IMR-90 (cell line): ENCODE data around the gene PLD1. TPM values are rescaled to one million over a fixed set of nuclear protein-coding genes. Genes with fewer than 3 reads are reported as not detected.

Experiments
- ATAC-seq: fragments of 200-7000 bp; cut with Tn5 transposase; 2 replicates; pipeline ENCODE4 v1.9.1; 2020; ENCODE audit warnings: low read depth, mild to moderate bottlenecking, moderate library complexity
- BruUV-seq: library from RNA; stranded (reverse); fragments of 400-500 nt; replicated peaks from 2 replicates; lab custom pipeline; 2021; lab: Mats Ljungman, UMichigan
- CTCF ChIA-PET: fragments of 300-600 bp; formaldehyde crosslinking; extraction: SDS; loops from one replicate; lab custom pipeline; 2021; ENCODE audit warnings: antibody characterized with exemption; lab: Yijun Ruan, JAX
- POLR2A ChIA-PET: fragments of 300-600 bp; sonication (Branson Sonifier 250); formaldehyde crosslinking; loops from one replicate; lab custom pipeline; 2022; ENCODE audit warnings: antibody characterized with exemption; ENCODE audit not compliant: unreplicated experiment; lab: Charles Lee
- DNase-seq: peaks from one replicate; pipeline ENCODE4 v3.0.0; 2013
- H2AFZ ChIP-seq: replicated peaks from 2 replicates; pipeline ENCODE3; 2013; ENCODE audit warnings: low read length, mild to moderate bottlenecking; ENCODE audit not compliant: poor library complexity
- H2AK5ac ChIP-seq: 2 replicates; pipeline ENCODE4 v1.6.1; 2013; ENCODE audit warnings: low read depth, low read length, inconsistent platforms
- H2AK9ac ChIP-seq: replicated peaks from 2 replicates; pipeline ENCODE3; 2013; ENCODE audit warnings: mild to moderate bottlenecking, low read depth, low read length, moderate library complexity; ENCODE audit not compliant: poor library complexity
- H2BK120ac ChIP-seq: 2 replicates; pipeline ENCODE4 v1.6.1; 2013; ENCODE audit warnings: low read depth, low read length, inconsistent platforms
- H2BK15ac ChIP-seq: 3 replicates; pipeline ENCODE4 v1.6.1; 2013; ENCODE audit warnings: low read depth, low read length, inconsistent platforms
- H2BK20ac ChIP-seq: 2 replicates; pipeline ENCODE4 v1.6.1; 2013; ENCODE audit warnings: low read depth, mild to moderate bottlenecking, inconsistent platforms, low read length, moderate library complexity
- H2BK5ac ChIP-seq: 2 replicates; pipeline ENCODE4 v1.6.1; 2013; ENCODE audit warnings: mild to moderate bottlenecking, low read depth, low read length, inconsistent platforms; ENCODE audit not compliant: poor library complexity, severe bottlenecking
- H3K14ac ChIP-seq: replicated peaks from 2 replicates; pipeline ENCODE4 v1.6.1; 2013; ENCODE audit warnings: low read depth, low read length, inconsistent platforms
- H3K18ac ChIP-seq: 2 replicates; pipeline ENCODE4 v1.6.1; 2013; ENCODE audit warnings: low read depth, low read length, control low read depth
- H3K23ac ChIP-seq: 2 replicates; pipeline ENCODE4 v1.6.1; 2013; ENCODE audit warnings: low read depth, low read length, inconsistent platforms
- H3K27ac ChIP-seq: 2 replicates; pipeline ENCODE4 v1.5.1; 2013; ENCODE audit warnings: mild to moderate bottlenecking, control low read depth, low read length; ENCODE audit not compliant: insufficient read depth
- H3K27me3 ChIP-seq: 2 replicates; pipeline ENCODE4 v1.6.1; 2013; ENCODE audit warnings: low read length; ENCODE audit not compliant: control insufficient read depth, insufficient read depth
- H3K36me3 ChIP-seq: 2 replicates; pipeline ENCODE4 v1.6.1; 2013; ENCODE audit warnings: low read length, mixed read lengths; ENCODE audit not compliant: control insufficient read depth, insufficient read depth
- H3K4ac ChIP-seq: 2 replicates; pipeline ENCODE4 v1.6.1; 2013; ENCODE audit warnings: low read depth, low read length, inconsistent platforms
- H3K4me1 ChIP-seq: 2 replicates; pipeline ENCODE4 v1.6.1; 2013; ENCODE audit warnings: low read length, mixed read lengths; ENCODE audit not compliant: control insufficient read depth, insufficient read depth
- H3K4me2 ChIP-seq: 2 replicates; pipeline ENCODE4 v1.6.1; 2013; ENCODE audit warnings: low read depth, mild to moderate bottlenecking, control low read depth, low read length, moderate library complexity
- H3K4me3 ChIP-seq: 2 replicates; pipeline ENCODE4 v1.5.1; 2013; ENCODE audit warnings: low read depth, mild to moderate bottlenecking, control low read depth, low read length, moderate library complexity; ENCODE audit not compliant: insufficient read depth
- H3K56ac ChIP-seq: 2 replicates; pipeline ENCODE4 v1.6.1; 2013; ENCODE audit warnings: low read length, inconsistent platforms; ENCODE audit not compliant: insufficient read depth; ENCODE audit errors: extremely low read depth
- H3K79me1 ChIP-seq, 2 experiments: 2 replicates each; pipeline ENCODE4 v1.6.1; 2013; ENCODE audit warnings: low read length in 2 of 2, inconsistent platforms in 1 of 2, low read depth in 1 of 2
- H3K9ac ChIP-seq: 2 replicates; pipeline ENCODE4 v1.6.1; 2013; ENCODE audit warnings: low read depth, low read length, control low read depth
- H3K9me1 ChIP-seq: 2 replicates; pipeline ENCODE4 v1.6.1; 2013; ENCODE audit warnings: low read length, inconsistent platforms; ENCODE audit not compliant: insufficient read depth
- H3K9me3 ChIP-seq: 2 replicates; pipeline ENCODE4 v1.6.1; 2013; ENCODE audit warnings: low read length; ENCODE audit not compliant: control insufficient read depth, insufficient read depth
- H4K20me1 ChIP-seq: 2 replicates; pipeline ENCODE4 v1.6.1; 2013; ENCODE audit warnings: low read length, inconsistent platforms; ENCODE audit not compliant: insufficient read depth
- H4K5ac ChIP-seq: 2 replicates; pipeline ENCODE4 v1.6.1; 2013; ENCODE audit warnings: mild to moderate bottlenecking, low read depth, low read length, control low read depth
- H4K8ac ChIP-seq, 2 experiments: 2 replicates each; pipeline ENCODE4 v1.6.1; 2013; ENCODE audit warnings: low read depth in 2 of 2, low read length in 2 of 2, control low read depth in 1 of 2, inconsistent platforms in 1 of 2
- H4K91ac ChIP-seq: 2 replicates; pipeline ENCODE4 v1.6.1; 2013; ENCODE audit warnings: low read depth, low read length, inconsistent platforms; ENCODE audit not compliant: insufficient read depth
- BHLHE40 ChIP-seq: fragments of 150-350 bp; IDR thresholded peaks from 2 replicates; pipeline ENCODE4 v1.6.1; 2016; ENCODE audit warnings: mild to moderate bottlenecking, low read depth, low read length
- CEBPB ChIP-seq: IDR thresholded peaks from 2 replicates; pipeline ENCODE4 v1.6.1; 2012; ENCODE audit warnings: low read depth, low read length, improper control_type of control experiment
- CHD1 ChIP-seq: IDR thresholded peaks from 2 replicates; pipeline ENCODE4 v1.6.1; 2012; ENCODE audit warnings: low read depth, low read length, improper control_type of control experiment
- FOS ChIP-seq: fragments of 150-350 bp; IDR thresholded peaks from 2 replicates; pipeline ENCODE4 v1.6.1; 2016; ENCODE audit warnings: low read depth, low read length
- MAZ ChIP-seq: IDR thresholded peaks from 2 replicates; pipeline ENCODE4 v1.6.1; 2012; ENCODE audit warnings: low read depth, mild to moderate bottlenecking, low read length, improper control_type of control experiment, moderate library complexity, borderline replicate concordance
- MXI1 ChIP-seq: IDR thresholded peaks from 2 replicates; pipeline ENCODE4 v1.6.1; 2012; ENCODE audit warnings: low read depth, mild to moderate bottlenecking, low read length, moderate library complexity, borderline replicate concordance
- NFE2L2 ChIP-seq: fragments of 150-350 bp; IDR thresholded peaks from 2 replicates; pipeline ENCODE4 v1.6.1; 2016; ENCODE audit warnings: low read depth, mild to moderate bottlenecking, low read length
- POLR2A ChIP-seq: IDR thresholded peaks from 2 replicates; pipeline ENCODE4 v1.6.1; 2012; ENCODE audit warnings: mild to moderate bottlenecking, low read depth, low read length
- RAD21 ChIP-seq: IDR thresholded peaks from 2 replicates; pipeline ENCODE4 v1.6.1; 2012; ENCODE audit warnings: low read length, improper control_type of control experiment
- RCOR1 ChIP-seq: IDR thresholded peaks from 2 replicates; pipeline ENCODE4 v1.6.1; 2012; ENCODE audit warnings: mild to moderate bottlenecking, low read length, improper control_type of control experiment; ENCODE audit not compliant: insufficient replicate concordance
- RFX5 ChIP-seq: IDR thresholded peaks from 2 replicates; pipeline ENCODE4 v1.8.0; 2012; ENCODE audit warnings: low read depth, mild to moderate bottlenecking, low read length, moderate library complexity
- SMC3 ChIP-seq: fragments of 150-350 bp; IDR thresholded peaks from 2 replicates; pipeline ENCODE4 v1.6.1; 2016; ENCODE audit warnings: low read depth, mild to moderate bottlenecking, antibody characterized with exemption, low read length, moderate library complexity
- WGBS, 2 experiments: methylation state at CpG; one replicate each; pipeline versions ENCODE4 v1.1.5 to v1.1.7; 2013; ENCODE audit warnings: missing lambda C conversion rate in 2 of 2; ENCODE audit not compliant: insufficient read length in 1 of 2; ENCODE audit errors: extremely low coverage in 2 of 2; 5-methylcytosine and 5-hydroxymethylcytosine counted together
- dilution Hi-C: fragments of 300-500 bp; cut with HindIII; formaldehyde crosslinking; loops from one replicate; pipeline ENCODE4 v1.14.3; 2018; ENCODE audit warnings: low sequenced_read_pairs; ENCODE audit not compliant: unreplicated experiment
- in situ Hi-C: fragments of 300-500 bp; cut with MboI; formaldehyde crosslinking; loops from 3 replicates; pipeline ENCODE4 v1.14.3; 2019; ENCODE audit warnings: low sequenced_read_pairs, inconsistent platforms, mixed read lengths
- intact Hi-C: fragments of 100-400 bp; cut with micrococcal nuclease; formaldehyde crosslinking; loops from 2 replicates; pipeline ENCODE4 v1.10.0; 2022
- polyA plus RNA-seq, 3 experiments: library from polyadenylated mRNA; depleted of rRNA; stranded (reverse); fragments of >200 nt; gene quantifications; 2 replicates each; pipeline ENCODE4 v1.2.3, GENCODE V29; 2012; ENCODE audit warnings: low replicate concordance in 1 of 3
- total RNA-seq: library from RNA; depleted of rRNA; stranded (reverse); fragments of >200 nt; gene quantifications from 2 replicates; pipeline ENCODE4 v1.2.3, GENCODE V29; 2012
- TF ChIP-seq, protein P1 (sequence below): conservative IDR thresholded peaks from 2 replicates; pipeline ENCODE4 v1.5.1; 2012; ENCODE audit warnings: mild to moderate bottlenecking, low read depth, low read length, improper control_type of control experiment
- TF ChIP-seq, protein P2 (sequence below): fragments of 150-350 bp; IDR thresholded peaks from 2 replicates; pipeline ENCODE4 v1.6.1; 2017; ENCODE audit warnings: mild to moderate bottlenecking, antibody characterized with exemption, low read length, low read depth

Gene PLD1
- total and polyA plus RNA-seq, 2 of the 4 experiments (the other 2 are of a cell fraction) = 3.3 to 9.7 TPM

DNA sequence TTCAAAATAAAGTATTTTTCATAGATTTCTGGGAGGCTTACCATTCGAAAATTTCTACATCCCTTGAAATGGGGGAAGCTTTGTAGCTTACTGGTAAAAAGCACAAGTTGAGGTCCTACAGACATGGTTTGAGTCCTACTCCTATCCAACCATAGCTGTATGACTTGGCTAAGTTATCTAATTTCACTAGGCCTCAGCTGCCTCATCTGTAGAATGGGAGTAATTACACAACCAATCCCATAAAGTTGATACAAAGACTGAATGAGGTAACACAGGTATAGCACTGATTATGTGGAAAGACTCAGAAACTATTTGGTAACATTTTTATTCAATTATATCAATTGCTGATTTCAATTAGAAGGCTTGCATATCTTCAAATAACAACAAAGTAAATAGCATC, 157.4 kb downstream of the PLD1 start:
- WGBS, 2 experiments = no CpG with 5 or more reads among the region's 1 CpG
- in situ Hi-C loops = no loop called here

More for the DNA sequence above, 157.4 kb downstream of the PLD1 start:
- ChIA-PET CTCF (no interaction called here), POLR2A (no interaction called here)
- ATAC-seq (no peak), DNase-seq (no peak)
- no peak overlapping the region for H2BK5ac ChIP-seq
- H2AFZ ChIP-seq = no peak overlapping the region
- H3K9me3 ChIP-seq = no peaks in the 10 kb centered on the region
- no peak overlapping the region for H2AK5ac ChIP-seq
- no peaks in the 10 kb centered on the region for H3K4me1 ChIP-seq
- H3K9ac ChIP-seq = no peak overlapping the region
- dilution Hi-C loops (no loop called here), intact Hi-C loops (no loop called here)
- H3K27me3 ChIP-seq = no peaks in the 10 kb centered on the region
- no peaks in the 10 kb centered on the region for H3K79me1 ChIP-seq
- H3K36me3 ChIP-seq = peaks cover 9% of the 10 kb centered on the region
- no peak overlapping the region for H2BK15ac ChIP-seq
- no peak overlapping the region for H4K5ac ChIP-seq
- no peak overlapping the region for H3K4me2 ChIP-seq
- BruUV-seq = no TSS peak
- no peak overlapping the region for H3K4ac ChIP-seq
- TF ChIP-seq NFE2L2 = no peak
- no peak for TF ChIP-seq RCOR1
- TF ChIP-seq SMC3 = no peak
- no peak for TF ChIP-seq RFX5
- TF ChIP-seq CHD1 = no peak
- TF ChIP-seq, protein P1, sequence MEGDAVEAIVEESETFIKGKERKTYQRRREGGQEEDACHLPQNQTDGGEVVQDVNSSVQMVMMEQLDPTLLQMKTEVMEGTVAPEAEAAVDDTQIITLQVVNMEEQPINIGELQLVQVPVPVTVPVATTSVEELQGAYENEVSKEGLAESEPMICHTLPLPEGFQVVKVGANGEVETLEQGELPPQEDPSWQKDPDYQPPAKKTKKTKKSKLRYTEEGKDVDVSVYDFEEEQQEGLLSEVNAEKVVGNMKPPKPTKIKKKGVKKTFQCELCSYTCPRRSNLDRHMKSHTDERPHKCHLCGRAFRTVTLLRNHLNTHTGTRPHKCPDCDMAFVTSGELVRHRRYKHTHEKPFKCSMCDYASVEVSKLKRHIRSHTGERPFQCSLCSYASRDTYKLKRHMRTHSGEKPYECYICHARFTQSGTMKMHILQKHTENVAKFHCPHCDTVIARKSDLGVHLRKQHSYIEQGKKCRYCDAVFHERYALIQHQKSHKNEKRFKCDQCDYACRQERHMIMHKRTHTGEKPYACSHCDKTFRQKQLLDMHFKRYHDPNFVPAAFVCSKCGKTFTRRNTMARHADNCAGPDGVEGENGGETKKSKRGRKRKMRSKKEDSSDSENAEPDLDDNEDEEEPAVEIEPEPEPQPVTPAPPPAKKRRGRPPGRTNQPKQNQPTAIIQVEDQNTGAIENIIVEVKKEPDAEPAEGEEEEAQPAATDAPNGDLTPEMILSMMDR = no peak
- TF ChIP-seq CEBPB = no peak
- no peak for TF ChIP-seq RAD21
- TF ChIP-seq MXI1 = no peak
- TF ChIP-seq BHLHE40 = no peak
- no peak for TF ChIP-seq FOS
- TF ChIP-seq POLR2A = no peak
- TF ChIP-seq MAZ = no peak
- TF ChIP-seq, protein P2, sequence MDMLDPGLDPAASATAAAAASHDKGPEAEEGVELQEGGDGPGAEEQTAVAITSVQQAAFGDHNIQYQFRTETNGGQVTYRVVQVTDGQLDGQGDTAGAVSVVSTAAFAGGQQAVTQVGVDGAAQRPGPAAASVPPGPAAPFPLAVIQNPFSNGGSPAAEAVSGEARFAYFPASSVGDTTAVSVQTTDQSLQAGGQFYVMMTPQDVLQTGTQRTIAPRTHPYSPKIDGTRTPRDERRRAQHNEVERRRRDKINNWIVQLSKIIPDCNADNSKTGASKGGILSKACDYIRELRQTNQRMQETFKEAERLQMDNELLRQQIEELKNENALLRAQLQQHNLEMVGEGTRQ = no peak
- H4K20me1 ChIP-seq = no peaks in the 10 kb centered on the region
- H2BK20ac ChIP-seq = no peak overlapping the region
- H3K56ac ChIP-seq = no peak overlapping the region
- H3K9me1 ChIP-seq = no peaks in the 10 kb centered on the region
- no peak overlapping the region for H2BK120ac ChIP-seq
- H3K27ac ChIP-seq = no peak overlapping the region
- H3K23ac ChIP-seq = no peak overlapping the region
- H3K14ac ChIP-seq = no peak overlapping the region
- H3K18ac ChIP-seq = no peak overlapping the region
- no peak overlapping the region for H4K8ac ChIP-seq
- no peak overlapping the region for H4K91ac ChIP-seq
- no peak overlapping the region for H2AK9ac ChIP-seq
- no peak overlapping the region for H3K4me3 ChIP-seq
